GM12878 (cell line): ENCODE data around the gene EXOC1L. TPM values are rescaled to one million over a fixed set of nuclear protein-coding genes. Genes with fewer than 3 reads are reported as not detected.

Source experiments
- ATAC-seq: fragments of 200-7000 bp; cut with Tn5 transposase; 3 replicates; pipeline ENCODE4 v1.9.1; 2020; ENCODE audit warnings: mild to moderate bottlenecking, moderate library complexity
- BruUV-seq: library from RNA; stranded (reverse); fragments of 400-500 nt; replicated peaks from 2 replicates; lab custom pipeline; 2021; lab: Mats Ljungman, UMichigan
- CTCF ChIA-PET: fragments of 300-600 bp; sonication (Branson Sonifier 250); formaldehyde crosslinking; extraction: SDS; loops from one replicate; lab custom pipeline; 2021; ENCODE audit warnings: inconsistent platforms; lab: Yijun Ruan, JAX
- POLR2A ChIA-PET: fragments of 350-600 bp; formaldehyde crosslinking; extraction: SDS; loops from one replicate; lab custom pipeline; 2021; ENCODE audit warnings: inconsistent platforms; lab: Charles Lee
- RAD21 ChIA-PET: fragments of 300-600 bp; sonication (Branson Sonifier 250); formaldehyde crosslinking; loops from one replicate; lab custom pipeline; 2023; ENCODE audit warnings: antibody characterized with exemption; ENCODE audit not compliant: unreplicated experiment; lab: Charles Lee
- SMC1A ChIA-PET: fragments of 300-600 bp; sonication (Branson Sonifier 250); formaldehyde crosslinking; loops from one replicate; lab custom pipeline; 2023; ENCODE audit not compliant: unreplicated experiment, uncharacterized antibody; lab: Charles Lee
- DNase-seq: peaks from one replicate; pipeline ENCODE4 v3.0.0-alpha.2; 2011; ENCODE audit warnings: low read depth, low spot score
- FAIRE-seq: peaks from 3 replicates; lab custom pipeline; 2011; peaks lifted over from hg19 to GRCh38; lab: Jason Lieb, UNC
- H2AFZ ChIP-seq: 2 replicates; pipeline ENCODE4 v1.6.0; 2011; ENCODE audit warnings: low read depth, low read length, control low read depth; ENCODE audit not compliant: control insufficient read depth
- H3K27ac ChIP-seq: 2 replicates; pipeline ENCODE4 v1.5.1; 2011; ENCODE audit warnings: control low read depth; ENCODE audit not compliant: control insufficient read depth, insufficient read depth
- H3K27me3 ChIP-seq, 2 experiments: replicated peaks in 1 of 2; 2 replicates each; pipeline versions ENCODE4 v1.6.0 to v1.6.1; 2011; ENCODE audit warnings: low read length in 1 of 2; ENCODE audit not compliant: control insufficient read depth in 2 of 2, insufficient read depth in 2 of 2
- H3K36me3 ChIP-seq, 2 experiments: 2 replicates each; pipeline ENCODE4 v1.5.1; 2011; ENCODE audit warnings: low read length in 1 of 2; ENCODE audit not compliant: control insufficient read depth in 2 of 2, insufficient read depth in 2 of 2
- H3K4me1 ChIP-seq: 2 replicates; pipeline ENCODE4 v1.6.1; 2011; ENCODE audit warnings: mild to moderate bottlenecking, low read length, moderate library complexity, mixed read lengths; ENCODE audit not compliant: control insufficient read depth, insufficient read depth
- H3K4me2 ChIP-seq: 2 replicates; pipeline ENCODE4 v1.6.0; 2011; ENCODE audit warnings: control low read depth; ENCODE audit not compliant: control insufficient read depth, insufficient read depth
- H3K4me3 ChIP-seq: fragments of 200-600 bp; sonication (generic); 2 replicates; pipeline ENCODE4 v1.5.1; 2016
- H3K79me2 ChIP-seq: 2 replicates; pipeline ENCODE4 v1.6.0; 2011; ENCODE audit warnings: low read length; ENCODE audit not compliant: control insufficient read depth, insufficient read depth
- H3K9ac ChIP-seq: 2 replicates; pipeline ENCODE4 v1.8.0; 2011; ENCODE audit warnings: low read length, control low read depth, mixed read lengths; ENCODE audit not compliant: control insufficient read depth, insufficient read depth
- H3K9me3 ChIP-seq: replicated peaks from 3 replicates; pipeline ENCODE4 v1.5.1; 2011; ENCODE audit warnings: mild to moderate bottlenecking, low read length; ENCODE audit not compliant: control insufficient read depth, insufficient read depth
- H4K20me1 ChIP-seq: 2 replicates; pipeline ENCODE4 v1.6.0; 2011; ENCODE audit not compliant: control insufficient read depth, insufficient read depth
- ASH2L ChIP-seq: fragments of 300-600, 200-600 bp; sonication (generic); IDR thresholded peaks from 2 replicates; pipeline ENCODE4 v1.6.1; 2017; ENCODE audit warnings: low read depth, mild to moderate bottlenecking, borderline replicate concordance
- EGR1 ChIP-seq, 2 experiments: IDR thresholded peaks; 1 replicate in 1 of 2; 2 replicates in 1 of 2; pipeline ENCODE4 v1.6.1; 2011 to 2012; ENCODE audit warnings: low read depth in 2 of 2, low read length in 2 of 2, borderline replicate concordance in 1 of 2, mild to moderate bottlenecking in 1 of 2, moderate library complexity in 1 of 2
- RB1 ChIP-seq: fragments of 450-650 bp; formaldehyde crosslinking; IDR thresholded peaks from 2 replicates; pipeline ENCODE4 v1.6.1; 2017; ENCODE audit warnings: mild to moderate bottlenecking, borderline replicate concordance
- WGBS: methylation state at CpG from one replicate; pipeline ENCODE4 v1.1.6; 2016; ENCODE audit warnings: low lambda C conversion rate; ENCODE audit not compliant: insufficient replicate concordance, insufficient coverage; ENCODE audit errors: missing lambda C conversion rate; 5-methylcytosine and 5-hydroxymethylcytosine counted together
- in situ Hi-C: fragments of 300-500 bp; cut with MboI; formaldehyde crosslinking; loops from 9 replicates; pipeline ENCODE4 v1.14.3; 2018; ENCODE audit warnings: mixed read lengths
- intact Hi-C: fragments of 100-400 bp; cut with micrococcal nuclease; formaldehyde crosslinking; loops from one replicate; pipeline ENCODE4 v1.14.2; 2022; ENCODE audit not compliant: unreplicated experiment
- polyA plus RNA-seq, 11 experiments: library from polyadenylated mRNA; depleted of rRNA in 4 of 11; unstranded in 6 of 11; stranded (reverse) in 5 of 11; fragments of >200 nt; fragmentation: Nextera tagmentation in 4 of 11; fragmentation: Illumina TruSeq in 1 of 11; extraction: Ambion mirVana in 4 of 11; extraction: Trizol in 1 of 11; gene quantifications; 1 replicate in 1 of 11; 2 replicates in 10 of 11; pipeline versions ENCODE4 v1.2.1 to v1.2.3, GENCODE V29; 2011 to 2016; ENCODE audit warnings: inconsistent platforms in 2 of 11, missing spikeins in 2 of 11, low read depth in 1 of 11
- small RNA-seq: library from RNA; depleted of rRNA; stranded (forward); fragments of <200 nt; gene quantifications from one replicate; pipeline ENCODE3, GENCODE V24; 2014
- total RNA-seq, 4 experiments: library from RNA; depleted of rRNA in 3 of 4; stranded (reverse); fragments of >200 nt in 3 of 4; fragmentation: Illumina TruSeq in 1 of 4; extraction: Trizol in 1 of 4; gene quantifications; 2 replicates each; pipeline versions ENCODE4 v1.2.1 to v1.2.3, GENCODE V29; 2013 to 2021
- TF ChIP-seq, protein P1 (sequence below): fragments of 450-650 bp; IDR thresholded peaks from 2 replicates; pipeline ENCODE4 v1.6.1; 2017; ENCODE audit warnings: mild to moderate bottlenecking, moderate library complexity
- TF ChIP-seq, protein P2 (sequence below), 3 experiments: IDR thresholded peaks in 2 of 3; conservative IDR thresholded peaks in 1 of 3; 2 replicates each; pipeline ENCODE4 v1.5.1; 2011; ENCODE audit warnings: low read depth in 3 of 3, low read length in 3 of 3, mild to moderate bottlenecking in 3 of 3, control low read depth in 2 of 3, moderate library complexity in 2 of 3, inconsistent platforms in 1 of 3, mixed read lengths in 1 of 3; ENCODE audit not compliant: control insufficient read depth in 2 of 3, insufficient read depth in 1 of 3; ENCODE audit errors: extremely low read depth in 1 of 3
- TF ChIP-seq, protein P3 (sequence below): fragments of 450-650 bp; IDR thresholded peaks from 2 replicates; pipeline ENCODE4 v1.6.1; 2016; ENCODE audit warnings: mild to moderate bottlenecking

The EXOC1L gene
- total and polyA plus RNA-seq, 10 of the 15 experiments (the other 5 are each of a cell fraction or from before 2014, with no cell fraction given), result not detected

DNA sequence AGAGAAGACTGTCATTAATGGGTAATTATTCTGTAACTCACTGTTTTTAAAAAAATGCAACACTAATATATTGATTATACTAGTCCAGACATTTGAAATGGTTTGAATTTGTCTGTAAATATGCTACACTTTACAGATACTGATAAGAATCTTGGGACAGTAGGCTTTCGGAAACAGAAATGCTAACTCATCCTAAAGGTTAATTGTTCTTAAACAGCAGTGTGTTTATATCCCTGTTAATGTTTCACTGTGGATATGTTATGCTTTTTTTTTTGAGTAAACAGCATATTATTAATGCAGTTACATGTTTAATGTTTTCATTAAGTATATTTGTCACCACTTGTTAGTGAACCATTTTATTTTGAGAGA, 65.2 kb downstream of the EXOC1L start:
- H3K27ac ChIP-seq, result no peak overlapping the region
- intact Hi-C loops, result no loop called here
- FAIRE-seq (peak; percentile 7), ATAC-seq (no peak), DNase-seq (no peak)
- ChIA-PET RAD21 (no interaction called here), POLR2A (no interaction called here), SMC1A (interaction anchor here (1.5 kb wide), 1 partner anchor 63 kb away, joined by 4 read pairs; no protein-coding TSS in a partner anchor), CTCF (no interaction called here)
- TF ChIP-seq, protein P1, sequence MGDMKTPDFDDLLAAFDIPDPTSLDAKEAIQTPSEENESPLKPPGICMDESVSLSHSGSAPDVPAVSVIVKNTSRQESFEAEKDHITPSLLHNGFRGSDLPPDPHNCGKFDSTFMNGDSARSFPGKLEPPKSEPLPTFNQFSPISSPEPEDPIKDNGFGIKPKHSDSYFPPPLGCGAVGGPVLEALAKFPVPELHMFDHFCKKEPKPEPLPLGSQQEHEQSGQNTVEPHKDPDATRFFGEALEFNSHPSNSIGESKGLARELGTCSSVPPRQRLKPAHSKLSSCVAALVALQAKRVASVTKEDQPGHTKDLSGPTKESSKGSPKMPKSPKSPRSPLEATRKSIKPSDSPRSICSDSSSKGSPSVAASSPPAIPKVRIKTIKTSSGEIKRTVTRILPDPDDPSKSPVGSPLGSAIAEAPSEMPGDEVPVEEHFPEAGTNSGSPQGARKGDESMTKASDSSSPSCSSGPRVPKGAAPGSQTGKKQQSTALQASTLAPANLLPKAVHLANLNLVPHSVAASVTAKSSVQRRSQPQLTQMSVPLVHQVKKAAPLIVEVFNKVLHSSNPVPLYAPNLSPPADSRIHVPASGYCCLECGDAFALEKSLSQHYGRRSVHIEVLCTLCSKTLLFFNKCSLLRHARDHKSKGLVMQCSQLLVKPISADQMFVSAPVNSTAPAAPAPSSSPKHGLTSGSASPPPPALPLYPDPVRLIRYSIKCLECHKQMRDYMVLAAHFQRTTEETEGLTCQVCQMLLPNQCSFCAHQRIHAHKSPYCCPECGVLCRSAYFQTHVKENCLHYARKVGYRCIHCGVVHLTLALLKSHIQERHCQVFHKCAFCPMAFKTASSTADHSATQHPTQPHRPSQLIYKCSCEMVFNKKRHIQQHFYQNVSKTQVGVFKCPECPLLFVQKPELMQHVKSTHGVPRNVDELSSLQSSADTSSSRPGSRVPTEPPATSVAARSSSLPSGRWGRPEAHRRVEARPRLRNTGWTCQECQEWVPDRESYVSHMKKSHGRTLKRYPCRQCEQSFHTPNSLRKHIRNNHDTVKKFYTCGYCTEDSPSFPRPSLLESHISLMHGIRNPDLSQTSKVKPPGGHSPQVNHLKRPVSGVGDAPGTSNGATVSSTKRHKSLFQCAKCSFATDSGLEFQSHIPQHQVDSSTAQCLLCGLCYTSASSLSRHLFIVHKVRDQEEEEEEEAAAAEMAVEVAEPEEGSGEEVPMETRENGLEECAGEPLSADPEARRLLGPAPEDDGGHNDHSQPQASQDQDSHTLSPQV, result no peak
- TF ChIP-seq, protein P2, sequence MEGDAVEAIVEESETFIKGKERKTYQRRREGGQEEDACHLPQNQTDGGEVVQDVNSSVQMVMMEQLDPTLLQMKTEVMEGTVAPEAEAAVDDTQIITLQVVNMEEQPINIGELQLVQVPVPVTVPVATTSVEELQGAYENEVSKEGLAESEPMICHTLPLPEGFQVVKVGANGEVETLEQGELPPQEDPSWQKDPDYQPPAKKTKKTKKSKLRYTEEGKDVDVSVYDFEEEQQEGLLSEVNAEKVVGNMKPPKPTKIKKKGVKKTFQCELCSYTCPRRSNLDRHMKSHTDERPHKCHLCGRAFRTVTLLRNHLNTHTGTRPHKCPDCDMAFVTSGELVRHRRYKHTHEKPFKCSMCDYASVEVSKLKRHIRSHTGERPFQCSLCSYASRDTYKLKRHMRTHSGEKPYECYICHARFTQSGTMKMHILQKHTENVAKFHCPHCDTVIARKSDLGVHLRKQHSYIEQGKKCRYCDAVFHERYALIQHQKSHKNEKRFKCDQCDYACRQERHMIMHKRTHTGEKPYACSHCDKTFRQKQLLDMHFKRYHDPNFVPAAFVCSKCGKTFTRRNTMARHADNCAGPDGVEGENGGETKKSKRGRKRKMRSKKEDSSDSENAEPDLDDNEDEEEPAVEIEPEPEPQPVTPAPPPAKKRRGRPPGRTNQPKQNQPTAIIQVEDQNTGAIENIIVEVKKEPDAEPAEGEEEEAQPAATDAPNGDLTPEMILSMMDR (IDR thresholded peaks at IDR 0.05 in 2 of 3, conservative IDR thresholded peaks at IDR 0.05 in 1 of 3; ENCODE audit: control insufficient read depth in 2 of 3, extremely low read depth in 1 of 3, insufficient read depth in 1 of 3, low read depth in 3 of 3, low read length in 3 of 3), result no peak
- TF ChIP-seq EGR1 (IDR thresholded peaks at IDR 0.05; ENCODE audit: borderline replicate concordance in 1 of 2, low read depth in 2 of 2, low read length in 2 of 2) (no peak), RB1 (no peak), ASH2L (no peak)
- TF ChIP-seq, protein P3, sequence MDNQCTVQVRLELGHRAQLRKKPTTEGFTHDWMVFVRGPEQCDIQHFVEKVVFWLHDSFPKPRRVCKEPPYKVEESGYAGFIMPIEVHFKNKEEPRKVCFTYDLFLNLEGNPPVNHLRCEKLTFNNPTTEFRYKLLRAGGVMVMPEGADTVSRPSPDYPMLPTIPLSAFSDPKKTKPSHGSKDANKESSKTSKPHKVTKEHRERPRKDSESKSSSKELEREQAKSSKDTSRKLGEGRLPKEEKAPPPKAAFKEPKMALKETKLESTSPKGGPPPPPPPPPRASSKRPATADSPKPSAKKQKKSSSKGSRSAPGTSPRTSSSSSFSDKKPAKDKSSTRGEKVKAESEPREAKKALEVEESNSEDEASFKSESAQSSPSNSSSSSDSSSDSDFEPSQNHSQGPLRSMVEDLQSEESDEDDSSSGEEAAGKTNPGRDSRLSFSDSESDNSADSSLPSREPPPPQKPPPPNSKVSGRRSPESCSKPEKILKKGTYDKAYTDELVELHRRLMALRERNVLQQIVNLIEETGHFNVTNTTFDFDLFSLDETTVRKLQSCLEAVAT, result no peak
- H3K27me3 ChIP-seq, result no peaks in the 10 kb centered on the region
- H3K9ac ChIP-seq, result no peak overlapping the region
- no peaks in the 10 kb centered on the region for H4K20me1 ChIP-seq
- no peaks in the 10 kb centered on the region for H3K79me2 ChIP-seq
- H3K36me3 ChIP-seq, result peaks cover 0 to 14% of the 10 kb centered on the region in 2 experiments; a peak in 1 of 4 replicates
- BruUV-seq, result no TSS peak
- no peaks in the 10 kb centered on the region for H3K4me1 ChIP-seq
- in situ Hi-C loops, result no loop called here
- 95% methylated on average over 1 of the region's 1 CpG for WGBS
- no peaks in the 10 kb centered on the region; the same call in 2 of the 3 replicates for H3K9me3 ChIP-seq
- no peak overlapping the region for H3K4me2 ChIP-seq
- no peak overlapping the region for H2AFZ ChIP-seq
- no peak overlapping the region for H3K4me3 ChIP-seq

Small RNA genes lying within 50 kb of the gene (small RNA-seq; reads per million reads assigned to genes)
- gene RNU6-276P, result not detected
- not detected for gene RNU6-652P

Other genes with a start within 250 kb of the EXOC1L start
- gene PDCL2, start 227.5 kb upstream of the EXOC1L start, total RNA-seq (2014; rRNA removed), result not detected in 2 replicates
- gene PDCL2, start 227.5 kb upstream of the EXOC1L start, total RNA-seq (2014; rRNA removed; fragmentation: Illumina TruSeq; extraction: Trizol), result not detected in 2 replicates
- not detected in 2 replicates for gene PDCL2, start 227.5 kb upstream of the EXOC1L start, total RNA-seq (2021)
- not detected in 2 replicates for gene PDCL2, start 227.5 kb upstream of the EXOC1L start, polyA plus RNA-seq (2011; rRNA removed)
- not detected in 2 replicates for gene PDCL2, start 227.5 kb upstream of the EXOC1L start, polyA plus RNA-seq (2014; fragmentation: Illumina TruSeq; extraction: Trizol)
- not detected for gene PDCL2, start 227.5 kb upstream of the EXOC1L start, polyA plus RNA-seq (2014; fragmentation: Nextera tagmentation; extraction: Ambion mirVana)
- not detected in 2 replicates for gene PDCL2, start 227.5 kb upstream of the EXOC1L start, polyA plus RNA-seq (2014; rRNA removed)
- gene PDCL2, start 227.5 kb upstream of the EXOC1L start, polyA plus RNA-seq (2016; fragmentation: Nextera tagmentation; extraction: Ambion mirVana), result not detected
- not detected in 2 replicates for gene NMU, start 183.5 kb upstream of the EXOC1L start, total RNA-seq (2014; rRNA removed)
- not detected in 2 replicates for gene NMU, start 183.5 kb upstream of the EXOC1L start, total RNA-seq (2014; rRNA removed; fragmentation: Illumina TruSeq; extraction: Trizol)
- 0.40 TPM in 1 of 2 replicates, not detected in the other for gene NMU, start 183.5 kb upstream of the EXOC1L start, total RNA-seq (2021)
- gene NMU, start 183.5 kb upstream of the EXOC1L start, polyA plus RNA-seq (2011; rRNA removed), result 0.16 TPM in 1 of 2 replicates, not detected in the other
- gene NMU, start 183.5 kb upstream of the EXOC1L start, polyA plus RNA-seq (2014; fragmentation: Illumina TruSeq; extraction: Trizol), result not detected in 2 replicates
- gene NMU, start 183.5 kb upstream of the EXOC1L start, polyA plus RNA-seq (2014; fragmentation: Nextera tagmentation; extraction: Ambion mirVana), result not detected
- not detected in 2 replicates for gene NMU, start 183.5 kb upstream of the EXOC1L start, polyA plus RNA-seq (2014; rRNA removed)
- under 1 TPM in 1 of 2 experiments, not detected in 1; 0.33 TPM for gene NMU, start 183.5 kb upstream of the EXOC1L start, polyA plus RNA-seq (2016; fragmentation: Nextera tagmentation; extraction: Ambion mirVana)
- 17.9 and 21.9 TPM in 2 replicates for gene EXOC1, start 33.9 kb downstream of the EXOC1L start, total RNA-seq (2014; rRNA removed)
- 26.5 and 28.9 TPM in 2 replicates for gene EXOC1, start 33.9 kb downstream of the EXOC1L start, total RNA-seq (2014; rRNA removed; fragmentation: Illumina TruSeq; extraction: Trizol)
- gene EXOC1, start 33.9 kb downstream of the EXOC1L start, total RNA-seq (2021), result 17.3 and 21.0 TPM in 2 replicates
- gene EXOC1, start 33.9 kb downstream of the EXOC1L start, polyA plus RNA-seq (2011; rRNA removed), result 23.9 and 36.6 TPM in 2 replicates
- 35.2 and 36.6 TPM in 2 replicates for gene EXOC1, start 33.9 kb downstream of the EXOC1L start, polyA plus RNA-seq (2014; fragmentation: Illumina TruSeq; extraction: Trizol)
- gene EXOC1, start 33.9 kb downstream of the EXOC1L start, polyA plus RNA-seq (2014; fragmentation: Nextera tagmentation; extraction: Ambion mirVana), result 10 to 100 TPM; 11.8 to 13.9 TPM
- 16.0 and 21.2 TPM in 2 replicates for gene EXOC1, start 33.9 kb downstream of the EXOC1L start, polyA plus RNA-seq (2014; rRNA removed)
- gene EXOC1, start 33.9 kb downstream of the EXOC1L start, polyA plus RNA-seq (2016; fragmentation: Nextera tagmentation; extraction: Ambion mirVana), result 10 to 100 TPM; 18.2 to 25.1 TPM
- 12.2 and 13.5 TPM in 2 replicates for gene CEP135, start 129.2 kb downstream of the EXOC1L start, total RNA-seq (2014; rRNA removed)
- 13.6 and 13.9 TPM in 2 replicates for gene CEP135, start 129.2 kb downstream of the EXOC1L start, total RNA-seq (2014; rRNA removed; fragmentation: Illumina TruSeq; extraction: Trizol)
- gene CEP135, start 129.2 kb downstream of the EXOC1L start, total RNA-seq (2021), result 7.4 and 10.4 TPM in 2 replicates
- gene CEP135, start 129.2 kb downstream of the EXOC1L start, polyA plus RNA-seq (2011; rRNA removed), result 12.3 and 22.3 TPM in 2 replicates
- 12.8 and 14.8 TPM in 2 replicates for gene CEP135, start 129.2 kb downstream of the EXOC1L start, polyA plus RNA-seq (2014; fragmentation: Illumina TruSeq; extraction: Trizol)
- 1 to 10 TPM; 2.9 to 4.5 TPM for gene CEP135, start 129.2 kb downstream of the EXOC1L start, polyA plus RNA-seq (2014; fragmentation: Nextera tagmentation; extraction: Ambion mirVana)
- 7.9 and 9.9 TPM in 2 replicates for gene CEP135, start 129.2 kb downstream of the EXOC1L start, polyA plus RNA-seq (2014; rRNA removed)
- gene CEP135, start 129.2 kb downstream of the EXOC1L start, polyA plus RNA-seq (2016; fragmentation: Nextera tagmentation; extraction: Ambion mirVana), result 1 to 10 TPM; 8.5 to 9.9 TPM